ENCODE data around the gene NEFH. TPM values are rescaled to one million over a fixed set of nuclear protein-coding genes. Genes with fewer than 3 reads are reported as not detected.
A peak's percentile ranks its signal among the peaks of the same experiment; 100 is the strongest.
"Not testable (repeated sequence)": the region's sequence is repeated elsewhere in the genome, so short reads cannot be mapped to it uniquely, and the experiment has no call there.

NEFH gene, protein sequence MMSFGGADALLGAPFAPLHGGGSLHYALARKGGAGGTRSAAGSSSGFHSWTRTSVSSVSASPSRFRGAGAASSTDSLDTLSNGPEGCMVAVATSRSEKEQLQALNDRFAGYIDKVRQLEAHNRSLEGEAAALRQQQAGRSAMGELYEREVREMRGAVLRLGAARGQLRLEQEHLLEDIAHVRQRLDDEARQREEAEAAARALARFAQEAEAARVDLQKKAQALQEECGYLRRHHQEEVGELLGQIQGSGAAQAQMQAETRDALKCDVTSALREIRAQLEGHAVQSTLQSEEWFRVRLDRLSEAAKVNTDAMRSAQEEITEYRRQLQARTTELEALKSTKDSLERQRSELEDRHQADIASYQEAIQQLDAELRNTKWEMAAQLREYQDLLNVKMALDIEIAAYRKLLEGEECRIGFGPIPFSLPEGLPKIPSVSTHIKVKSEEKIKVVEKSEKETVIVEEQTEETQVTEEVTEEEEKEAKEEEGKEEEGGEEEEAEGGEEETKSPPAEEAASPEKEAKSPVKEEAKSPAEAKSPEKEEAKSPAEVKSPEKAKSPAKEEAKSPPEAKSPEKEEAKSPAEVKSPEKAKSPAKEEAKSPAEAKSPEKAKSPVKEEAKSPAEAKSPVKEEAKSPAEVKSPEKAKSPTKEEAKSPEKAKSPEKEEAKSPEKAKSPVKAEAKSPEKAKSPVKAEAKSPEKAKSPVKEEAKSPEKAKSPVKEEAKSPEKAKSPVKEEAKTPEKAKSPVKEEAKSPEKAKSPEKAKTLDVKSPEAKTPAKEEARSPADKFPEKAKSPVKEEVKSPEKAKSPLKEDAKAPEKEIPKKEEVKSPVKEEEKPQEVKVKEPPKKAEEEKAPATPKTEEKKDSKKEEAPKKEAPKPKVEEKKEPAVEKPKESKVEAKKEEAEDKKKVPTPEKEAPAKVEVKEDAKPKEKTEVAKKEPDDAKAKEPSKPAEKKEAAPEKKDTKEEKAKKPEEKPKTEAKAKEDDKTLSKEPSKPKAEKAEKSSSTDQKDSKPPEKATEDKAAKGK
- total RNA-seq: 1 to 10 TPM; 2.3 to 6.6 TPM

DNA sequence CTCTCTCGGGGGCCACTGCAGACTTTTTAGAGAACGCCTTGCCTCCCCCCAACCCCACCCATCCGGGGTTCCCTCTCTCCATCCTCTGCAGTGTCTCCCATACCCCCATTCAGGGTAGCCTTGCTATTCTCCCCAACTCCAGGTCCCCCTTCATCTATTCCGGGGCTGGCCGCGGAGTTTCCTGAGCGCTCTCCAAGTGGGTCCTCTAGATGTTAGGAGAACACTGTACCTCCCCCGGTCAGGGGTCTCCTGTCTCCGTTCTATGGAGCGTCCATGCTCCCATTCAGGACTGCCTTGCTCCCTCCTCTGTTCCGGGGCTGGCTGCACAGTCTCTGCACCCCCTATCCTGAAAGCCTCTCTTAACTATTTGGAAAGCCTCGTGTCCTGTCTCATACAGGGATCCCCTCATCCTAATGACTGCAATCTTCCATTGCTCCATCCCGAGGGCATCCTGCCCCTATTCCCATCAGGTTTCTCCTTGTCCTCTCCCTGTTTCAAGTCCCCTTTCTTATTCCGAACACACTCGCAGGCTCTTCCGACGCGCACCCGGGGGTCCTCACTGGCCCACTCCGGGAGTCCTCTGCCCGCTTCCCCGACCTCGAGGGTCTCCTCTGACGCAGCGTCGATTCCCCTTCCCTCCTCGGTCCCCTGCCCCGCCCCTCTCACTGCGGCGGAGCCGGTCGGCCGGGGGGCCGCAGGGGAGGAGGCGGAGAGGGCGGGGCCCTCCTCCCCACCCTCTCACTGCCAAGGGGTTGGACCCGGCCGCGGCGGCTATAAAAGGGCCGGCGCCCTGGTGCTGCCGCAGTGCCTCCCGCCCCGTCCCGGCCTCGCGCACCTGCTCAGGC is at the start of gene NEFH:
NEFH (plus strand) TSS at position 802 of the 845 bp plus-strand sequence. CDS start 45 bp downstream, outside the sequence.
- peaks cover 11 to 15% of the 10 kb centered on the region in 2 donors for H3K4me1 Mint-ChIP-seq (ENCODE audit: low read depth in 2 of 2)
- no peaks in the 10 kb centered on the region for H3K36me3 Mint-ChIP-seq
- H3K27ac Mint-ChIP-seq: no peak within 1 kb of the TSS
- DNase-seq (ENCODE audit: low spot score): no peak
- peak within 1 kb of the TSS; percentile 65 for H3K4me3 Mint-ChIP-seq
- no peaks in the 10 kb centered on the region for H3K9me3 Mint-ChIP-seq
- no peak for ATAC-seq
- peaks cover 29 to 38% of the 10 kb centered on the region in 2 donors for H3K27me3 Mint-ChIP-seq

DNA sequence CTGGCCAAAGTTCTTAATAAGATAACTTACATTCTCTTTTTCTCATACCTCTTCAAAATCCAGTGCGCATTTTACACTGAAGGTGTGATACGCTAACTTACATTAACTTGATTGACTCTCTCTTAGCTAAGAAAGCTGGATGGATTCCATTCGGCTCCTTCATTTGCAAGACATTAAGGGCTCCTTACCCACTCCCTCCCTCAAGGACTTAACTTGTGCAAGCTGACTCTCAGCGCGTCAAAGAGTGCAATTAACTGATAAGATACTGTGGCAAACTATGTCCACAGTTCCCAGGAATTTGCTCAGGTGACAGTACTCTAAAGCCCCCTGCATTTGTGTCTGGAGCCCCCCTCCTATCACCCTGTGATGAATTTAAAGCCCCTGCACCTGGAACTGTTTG is 48.0 kb upstream of the NEFH start:
- Mint-ChIP-seq H3K27me3 (peaks cover 25 to 40% of the 10 kb centered on the region in 2 donors), H3K4me1 (ENCODE audit: low read depth in 2 of 2) (no peaks in the 10 kb centered on the region), H3K9me3 (no peaks in the 10 kb centered on the region), H3K27ac (no peak overlapping the region), H3K36me3 (no peaks in the 10 kb centered on the region), H3K4me3 (no peak overlapping the region)
- no peak for ATAC-seq
- DNase-seq (ENCODE audit: low spot score): no peak

DNA sequence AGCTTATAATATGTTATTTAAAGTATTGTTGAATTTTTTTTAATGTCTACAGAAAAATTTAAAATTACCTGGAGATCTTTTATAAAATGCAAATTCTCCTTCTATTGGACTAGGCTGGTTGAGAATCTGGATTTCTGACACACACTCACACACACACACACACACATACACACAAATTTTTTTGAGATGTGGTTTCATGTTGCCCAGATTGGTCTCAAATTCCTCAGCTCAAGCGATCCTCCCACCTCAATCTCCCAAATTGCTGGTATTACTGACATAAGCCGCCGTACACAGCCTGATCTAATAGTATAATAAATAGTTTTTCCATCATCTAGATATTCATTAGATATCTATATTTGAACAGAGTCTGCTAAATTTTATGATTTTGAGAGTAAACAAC is 46.2 kb upstream of the NEFH start:
- Mint-ChIP-seq H3K27ac (no peak overlapping the region), H3K4me3 (no peak overlapping the region), H3K9me3 (no peaks in the 10 kb centered on the region), H3K4me1 (ENCODE audit: low read depth in 2 of 2) (no peaks in the 10 kb centered on the region), H3K27me3 (peaks cover 20 to 34% of the 10 kb centered on the region in 2 donors), H3K36me3 (no peaks in the 10 kb centered on the region)
- DNase-seq (ENCODE audit: low spot score) (no peak), ATAC-seq (no peak)

DNA sequence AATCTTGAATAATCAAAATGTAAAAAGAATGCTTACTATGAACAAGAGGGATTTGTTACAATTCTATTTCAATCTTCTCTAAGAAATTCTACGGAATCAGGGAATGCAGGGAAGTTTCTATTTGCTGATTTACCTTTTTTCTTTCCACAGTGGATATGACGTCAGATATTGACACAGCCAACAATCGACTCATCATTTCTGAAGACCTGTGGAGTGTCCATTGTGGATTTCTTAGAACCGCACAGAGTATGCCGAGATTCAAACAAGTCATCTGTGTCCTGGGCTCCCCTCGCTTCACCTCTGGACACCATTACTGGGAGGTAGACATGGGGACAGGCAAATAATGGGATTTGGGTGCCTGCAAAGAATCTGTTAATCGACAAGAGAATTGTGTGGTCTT is 45.7 kb upstream of the NEFH start:
- no peaks in the 10 kb centered on the region for H3K36me3 Mint-ChIP-seq
- no peak overlapping the region for H3K4me3 Mint-ChIP-seq

DNA sequence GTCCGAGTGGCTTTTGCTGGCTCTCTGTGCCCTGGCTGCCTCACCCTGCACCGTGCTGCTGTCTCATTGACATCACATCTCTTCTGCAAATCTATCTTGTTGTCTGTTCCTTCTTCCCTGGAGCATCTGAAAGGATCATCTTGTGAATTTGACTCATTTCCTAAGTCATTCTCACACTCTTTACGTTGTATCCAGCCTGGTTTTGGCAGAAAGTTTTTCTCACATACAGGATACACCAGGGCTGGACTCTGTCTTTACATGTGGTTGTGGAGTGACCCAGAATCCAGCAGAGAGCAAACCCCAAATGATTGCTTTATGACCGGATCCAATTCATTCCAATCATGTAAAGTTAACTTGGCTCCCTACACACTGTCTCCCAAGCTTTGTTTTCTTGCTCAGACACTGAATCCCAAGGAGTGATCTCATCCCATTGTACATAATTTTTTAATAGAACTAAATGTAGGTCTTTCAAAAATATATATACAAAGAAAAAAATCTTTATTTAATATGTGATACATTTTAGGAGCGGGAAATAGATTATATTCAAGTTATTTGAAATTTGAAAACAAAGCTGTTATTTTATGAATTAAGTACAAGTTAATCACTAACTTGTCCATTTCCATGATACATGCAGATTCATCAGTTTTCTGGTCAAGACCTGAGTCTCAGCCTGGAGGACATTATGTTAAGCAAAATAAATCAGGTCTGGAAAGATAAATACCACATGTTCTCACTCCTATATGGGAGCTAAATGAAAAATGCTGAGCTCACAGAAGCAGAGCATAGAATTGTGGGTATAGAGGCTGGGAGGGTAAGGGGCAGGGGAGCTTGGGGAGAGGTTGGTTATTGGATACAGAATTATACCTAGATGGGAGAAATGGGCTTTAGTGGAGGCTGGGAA is 44.5 kb upstream of the NEFH start:
- peaks cover 17 to 25% of the 10 kb centered on the region in 2 donors for H3K27me3 Mint-ChIP-seq
- no peak overlapping the region for H3K4me3 Mint-ChIP-seq
- DNase-seq (ENCODE audit: low spot score) (no peak), ATAC-seq (no peak)
- H3K27ac Mint-ChIP-seq: no peak overlapping the region
- H3K4me1 Mint-ChIP-seq (ENCODE audit: low read depth in 2 of 2): no peaks in the 10 kb centered on the region
- H3K36me3 Mint-ChIP-seq: no peaks in the 10 kb centered on the region
- H3K9me3 Mint-ChIP-seq: no peaks in the 10 kb centered on the region

More for the DNA sequence above, 45.7 kb upstream of the NEFH start:
- DNase-seq (ENCODE audit: low spot score) (no peak), ATAC-seq (no peak)
- no peaks in the 10 kb centered on the region for H3K4me1 Mint-ChIP-seq (ENCODE audit: low read depth in 2 of 2)
- H3K27ac Mint-ChIP-seq: no peak overlapping the region
- peaks cover 18 to 30% of the 10 kb centered on the region in 2 donors for H3K27me3 Mint-ChIP-seq
- no peaks in the 10 kb centered on the region for H3K9me3 Mint-ChIP-seq

DNA sequence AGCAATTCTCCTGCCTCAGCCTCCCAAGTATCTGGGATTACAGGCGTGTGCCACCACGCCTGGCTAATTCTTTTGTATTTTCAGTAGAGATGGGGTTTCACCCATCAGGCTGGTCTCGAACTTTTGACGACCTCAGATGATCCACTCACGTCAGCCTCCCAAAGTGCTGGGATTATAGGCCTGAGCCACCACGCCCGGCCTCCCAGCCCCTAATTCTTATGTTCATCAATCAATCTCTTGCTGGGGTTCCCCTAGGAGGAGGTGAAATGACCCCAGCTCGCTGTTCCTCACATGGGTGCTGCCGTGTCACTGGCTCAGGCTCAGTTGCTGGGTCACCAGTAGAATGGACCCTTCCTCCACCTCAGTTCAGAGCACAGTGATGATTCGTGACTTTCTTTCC is 41.7 kb upstream of the NEFH start, which contains the start of gene RFPL1:
RFPL1 (plus strand) TSS at position 301 of the 400 bp plus-strand sequence.
- ATAC-seq; H3K27ac Mint-ChIP-seq; H3K4me3 Mint-ChIP-seq; H3K9me3 Mint-ChIP-seq; DNase-seq (ENCODE audit: low spot score); H3K36me3 Mint-ChIP-seq; H3K4me1 Mint-ChIP-seq (ENCODE audit: low read depth in 2 of 2): not testable (repeated sequence)
- peaks cover 18 to 23% of the 10 kb centered on the region in 2 donors for H3K27me3 Mint-ChIP-seq

DNA sequence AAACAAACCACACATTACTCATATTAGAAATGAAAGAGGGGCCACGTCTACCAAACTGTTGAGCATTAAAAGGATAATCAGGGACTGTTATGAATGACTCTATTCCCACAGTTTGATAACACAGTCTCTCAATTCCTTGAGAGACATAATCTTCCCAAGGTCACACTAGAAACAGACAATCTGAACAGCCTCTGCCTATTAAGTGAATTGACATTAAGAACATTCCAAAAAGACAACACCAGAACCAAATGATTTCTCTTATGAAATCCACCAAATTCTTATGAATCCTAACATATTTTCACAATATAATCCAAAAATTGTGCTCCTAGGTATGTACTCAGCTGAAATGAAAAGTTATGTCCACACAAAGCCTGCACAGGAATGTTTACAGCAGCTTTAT is 37.0 kb upstream of the NEFH start:
- Mint-ChIP-seq H3K36me3 (no peaks in the 10 kb centered on the region), H3K27ac (no peak overlapping the region), H3K27me3 (peaks cover 16 to 17% of the 10 kb centered on the region in 2 donors), H3K4me1 (ENCODE audit: low read depth in 2 of 2) (no peaks in the 10 kb centered on the region), H3K4me3 (no peak overlapping the region), H3K9me3 (no peaks in the 10 kb centered on the region)
- DNase-seq (ENCODE audit: low spot score) (no peak), ATAC-seq (no peak)

DNA sequence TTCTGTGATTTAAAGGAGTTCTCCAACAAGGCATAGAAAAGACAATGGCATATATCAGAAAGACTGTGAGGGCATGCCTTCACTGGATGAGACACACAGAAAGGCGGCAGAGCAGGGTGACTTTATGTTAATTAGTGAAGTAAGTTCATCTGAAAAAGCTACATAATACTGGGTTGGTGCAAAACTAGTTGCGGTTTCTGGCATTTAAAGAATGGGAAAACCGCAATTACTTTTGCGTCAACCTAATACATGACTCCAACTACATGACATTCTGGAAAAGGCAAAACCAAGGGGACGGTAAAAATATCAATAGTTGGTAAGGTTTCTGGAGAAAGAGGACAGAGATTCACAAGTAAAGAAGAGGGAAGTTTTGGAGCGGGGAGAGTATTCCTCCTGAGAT is 36.6 kb upstream of the NEFH start:
- ATAC-seq (no peak), DNase-seq (ENCODE audit: low spot score) (no peak)
- no peaks in the 10 kb centered on the region for H3K36me3 Mint-ChIP-seq
- H3K27ac Mint-ChIP-seq: no peak overlapping the region
- no peak overlapping the region for H3K4me3 Mint-ChIP-seq
- H3K4me1 Mint-ChIP-seq (ENCODE audit: low read depth in 2 of 2): no peaks in the 10 kb centered on the region
- H3K27me3 Mint-ChIP-seq: peaks cover 16 to 17% of the 10 kb centered on the region in 2 donors
- H3K9me3 Mint-ChIP-seq: no peaks in the 10 kb centered on the region

DNA sequence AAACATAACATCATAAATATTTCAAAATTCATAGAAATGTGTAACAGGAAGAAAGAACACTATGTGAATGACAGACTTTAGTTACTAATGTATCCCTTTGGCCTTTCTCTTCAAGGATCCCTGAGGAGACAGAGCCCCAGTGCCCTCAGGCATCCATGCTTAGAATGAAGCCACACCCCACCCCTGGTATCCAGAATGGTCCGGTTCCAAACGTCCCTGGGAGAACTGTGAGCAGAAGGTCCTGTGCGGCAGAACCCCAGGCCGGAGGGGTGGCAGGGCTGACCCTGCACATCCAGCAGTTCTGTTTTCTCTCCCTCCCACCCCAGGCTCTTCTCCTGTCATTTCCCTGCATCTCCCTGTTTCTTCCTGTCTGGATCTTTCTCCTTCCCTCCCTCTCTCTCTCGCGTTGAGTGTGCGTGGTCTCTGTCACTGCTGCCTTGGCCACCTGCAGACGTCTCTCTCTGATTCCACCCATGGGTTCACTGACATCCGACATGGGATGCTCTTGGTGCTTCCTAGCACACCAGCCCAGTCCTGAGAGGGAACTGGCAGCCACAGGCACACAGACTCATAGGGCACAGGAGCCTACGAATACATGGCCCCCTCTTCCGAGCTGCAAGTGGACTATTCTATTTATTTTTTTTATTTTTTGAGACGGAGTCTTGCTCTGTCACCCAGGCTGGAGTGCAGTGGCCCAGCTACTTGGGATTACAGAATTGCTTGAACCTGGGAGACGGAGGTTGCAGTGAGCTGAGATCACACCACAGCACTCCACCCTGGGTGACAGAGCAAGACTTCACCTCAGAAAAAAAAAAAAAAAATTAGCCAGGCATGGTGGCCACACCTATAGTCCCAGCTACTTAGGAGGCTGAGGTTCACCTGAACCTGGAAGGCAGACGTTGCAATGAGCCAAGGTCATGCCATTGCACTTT is 35.9 kb upstream of the NEFH start:
- Mint-ChIP-seq H3K4me1 (ENCODE audit: low read depth in 2 of 2) (no peaks in the 10 kb centered on the region), H3K9me3 (no peaks in the 10 kb centered on the region), H3K36me3 (no peaks in the 10 kb centered on the region), H3K27me3 (peaks cover 16 to 17% of the 10 kb centered on the region in 2 donors), H3K4me3 (no peak overlapping the region), H3K27ac (no peak overlapping the region)
- ATAC-seq (no peak), DNase-seq (ENCODE audit: low spot score) (no peak)

DNA sequence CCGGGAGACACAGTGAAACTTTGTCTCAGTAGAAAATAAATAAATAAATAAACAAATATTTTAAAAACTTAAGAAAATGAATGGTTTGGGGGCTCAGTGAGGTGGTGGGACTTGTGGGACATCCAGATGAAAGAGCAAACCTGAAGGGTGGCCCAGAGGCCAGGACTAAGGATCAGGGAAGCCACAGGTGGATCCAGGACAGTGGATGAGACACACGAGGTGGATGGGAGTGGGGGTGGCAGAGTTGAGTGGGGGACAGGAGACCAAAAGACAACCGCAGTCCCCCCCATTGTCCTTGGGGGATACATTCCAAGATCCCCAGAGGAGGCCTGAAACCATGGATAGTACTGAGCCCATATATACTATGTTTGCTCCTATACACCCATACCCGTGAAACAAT is 34.5 kb upstream of the NEFH start:
- H3K27ac Mint-ChIP-seq: no peak overlapping the region
- ATAC-seq: peak in 1 of 2 donors; percentile 36
- H3K9me3 Mint-ChIP-seq: no peaks in the 10 kb centered on the region
- H3K27me3 Mint-ChIP-seq: peaks cover 16 to 17% of the 10 kb centered on the region in 2 donors
- H3K4me3 Mint-ChIP-seq: no peak overlapping the region
- H3K36me3 Mint-ChIP-seq: no peaks in the 10 kb centered on the region
- no peaks in the 10 kb centered on the region for H3K4me1 Mint-ChIP-seq (ENCODE audit: low read depth in 2 of 2)
- DNase-seq (ENCODE audit: low spot score): no peak

DNA sequence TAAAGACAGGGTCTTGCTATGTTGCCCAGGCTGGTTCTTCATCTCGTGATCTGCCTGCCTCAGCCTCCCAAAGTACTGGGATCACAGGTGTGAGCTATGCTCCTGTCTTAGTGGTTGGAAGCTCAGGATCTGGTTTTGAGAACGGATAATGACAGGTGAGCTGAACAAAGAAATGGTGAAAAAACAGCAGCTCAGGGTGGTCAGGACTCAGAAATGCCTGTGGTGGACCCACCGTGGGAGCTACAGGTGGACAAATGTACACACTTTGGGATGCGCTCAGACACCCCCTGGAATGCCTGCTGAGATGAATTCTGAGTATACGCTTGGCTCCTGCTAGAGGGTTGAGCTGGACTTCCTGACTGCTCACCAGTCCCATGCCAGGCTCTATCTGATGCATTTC is 32.1 kb upstream of the NEFH start:
- Mint-ChIP-seq H3K4me3 (no peak overlapping the region), H3K9me3 (no peaks in the 10 kb centered on the region)

More for the DNA sequence above, 32.1 kb upstream of the NEFH start:
- peaks cover 13 to 16% of the 10 kb centered on the region in 2 donors for H3K27me3 Mint-ChIP-seq
- no peaks in the 10 kb centered on the region for H3K36me3 Mint-ChIP-seq
- ATAC-seq: no peak
- H3K27ac Mint-ChIP-seq: no peak overlapping the region
- H3K4me1 Mint-ChIP-seq (ENCODE audit: low read depth in 2 of 2): no peaks in the 10 kb centered on the region
- DNase-seq (ENCODE audit: low spot score): no peak

Data from natural killer cell treated with Interleukin-12 subunit alpha and Interleukin-12 subunit beta and Interleukin-15 and Interleukin-18, amount 100 ng/mL, for 72 hours (primary cell).